GM21381 (cell line): Measurements from ENCODE around the gene DPEP3.
"Not testable (repeated sequence)": the region's sequence is repeated elsewhere in the genome, so short reads cannot be mapped to it uniquely, and the experiment has no call there.

ENCODE experiments used
- ATAC-seq: cut with Tn5 transposase; IDR thresholded peaks from one replicate; pipeline ENCODE4 v1.9.1; 2021; ENCODE audit warnings: mild to moderate bottlenecking, moderate library complexity; ENCODE audit not compliant: unreplicated experiment

Gene DPEP3

GRCh38 chr16:67946128-67946569 is 34.1 kb downstream of the DPEP3 start:
- ATAC-seq = no peak

GRCh38 chr16:67945392-67945933 is 34.8 kb downstream of the DPEP3 start:
- ATAC-seq = no peak

GRCh38 chr16:67944690-67945391 is 35.5 kb downstream of the DPEP3 start:
- ATAC-seq = no peak

GRCh38 chr16:67943619-67944504 is 36.4 kb downstream of the DPEP3 start, which contains the start of gene LCAT:
LCAT (minus strand) TSS chr16:67944120; CDS start chr16:67944101, 19 bp downstream.
- ATAC-seq = no peak

GRCh38 chr16:67943256-67943618 is 37.1 kb downstream of the DPEP3 start:
- no peak for ATAC-seq

GRCh38 chr16:67942510-67943255 is 37.6 kb downstream of the DPEP3 start:
- no peak for ATAC-seq

- ATAC-seq = no peak
Observed at GRCh38 chr16:67942200-67942509, 38.1 kb downstream of the DPEP3 start.

GRCh38 chr16:67941469-67942199 is 38.7 kb downstream of the DPEP3 start:
- ATAC-seq = no peak

- ATAC-seq = no peak
Observed at GRCh38 chr16:67940446-67941089, 39.7 kb downstream of the DPEP3 start.

GRCh38 chr16:67939507-67940445 is 40.5 kb downstream of the DPEP3 start:
- no peak for ATAC-seq

- ATAC-seq = not testable (repeated sequence)
Observed at GRCh38 chr16:67937713-67938112, 42.6 kb downstream of the DPEP3 start.

- peak; percentile 51 for ATAC-seq
Observed at GRCh38 chr16:67936880-67937605, 43.3 kb downstream of the DPEP3 start.

- peak; percentile 3 for ATAC-seq
Observed at GRCh38 chr16:67936124-67936879, 44.0 kb downstream of the DPEP3 start, which contains the start of gene PSMB10. PSMB10 (minus strand) TSS chr16:67936850; CDS start chr16:67936749, 101 bp downstream.

GRCh38 chr16:67935402-67936123 is 44.7 kb downstream of the DPEP3 start:
- ATAC-seq = peak; percentile 91

GRCh38 chr16:67935101-67935401 is 45.2 kb downstream of the DPEP3 start:
- no peak for ATAC-seq

- ATAC-seq = no peak
Observed at GRCh38 chr16:67934306-67935100, 45.8 kb downstream of the DPEP3 start.
